H1 (cell line): ENCODE measurements around the gene SYNDIG1. TPM values are rescaled to one million over a fixed set of nuclear protein-coding genes. Genes with fewer than 3 reads are reported as not detected.

Experiments
- CREB1 ChIP-seq: IDR thresholded peaks from 2 replicates; pipeline ENCODE4 v1.6.1; 2012; ENCODE audit warnings: inconsistent platforms
- PHF8 ChIP-seq: fragments of 200-600 bp; sonication (generic); conservative IDR thresholded peaks from 2 replicates; pipeline ENCODE4 v1.7.1; 2012; ENCODE audit warnings: low read depth, mild to moderate bottlenecking, inconsistent platforms, low read length, moderate library complexity
- TBP ChIP-seq: IDR thresholded peaks from 2 replicates; pipeline ENCODE4 v1.6.1; 2011; ENCODE audit warnings: low read depth, low read length, improper control_type of control experiment
- polyA plus RNA-seq, 7 experiments: library from polyadenylated mRNA; depleted of rRNA in 3 of 7; stranded (reverse) in 5 of 7; unstranded in 2 of 7; fragments of >200 nt in 5 of 7; fragments of 200-250 nt in 2 of 7; gene quantifications; 1 replicate in 5 of 7; 2 replicates in 1 of 7; 4 replicates in 1 of 7; pipeline versions ENCODE4 v1.2.1 to v1.2.3, GENCODE V29; 2011 to 2013; ENCODE audit warnings: missing spikeins in 2 of 7, mixed read lengths in 2 of 7
- total RNA-seq: library from RNA; stranded (reverse); fragmentation: NEBNext Ultra II Directional; extraction: Animal tissue kit (Norgen Biotek cat#: 25700); gene quantifications from 2 replicates; pipeline ENCODE4 v1.2.1, GENCODE V29; 2021

Gene SYNDIG1
- total and polyA plus RNA-seq, 2 of the 8 experiments (the other 6 are each of a cell fraction or from before 2014, with no cell fraction given), result 6.5 to 7.8 TPM

- no peak for TF ChIP-seq PHF8
- no peak for TF ChIP-seq CREB1
- no peak for TF ChIP-seq TBP
Measured at GRCh38 chr20:24439737-24440387, 29.6 kb upstream of the SYNDIG1 start (continued).
